ENCODE results near the gene GPR12.

GPR12 gene

GRCh38 chr13:26759907-26760831, at the start of gene GPR12:
GPR12 (minus strand) TSS chr13:26760786; CDS start chr13:26759827, 959 bp downstream.
- H3K9me3 ChIP-seq (ENCODE audit: low read depth, low read length): no peaks in the 10 kb centered on the region
- no peak within 1 kb of the TSS for H3K27ac ChIP-seq
- H3K4me3 ChIP-seq: no peak within 1 kb of the TSS
- H3K36me3 ChIP-seq (ENCODE audit: insufficient read depth, low read length): no peaks in the 10 kb centered on the region
- TF ChIP-seq FOXP2 (optimal IDR thresholded peaks at IDR 0.05; ENCODE audit: control extremely low read depth, extremely low read length, insufficient read depth): no peak
- TF ChIP-seq POLR2AphosphoS5 (IDR thresholded peaks at IDR 0.05; ENCODE audit: borderline replicate concordance, low read depth, low read length): no peak
- peak; percentile 85 for TF ChIP-seq EZH2 (IDR thresholded peaks at IDR 0.05)
- DNase-seq (ENCODE audit: low read depth, low spot score): no peak
- no peak within 1 kb of the TSS for H3K9ac ChIP-seq (ENCODE audit: insufficient read length)

GRCh38 chr13:26810095-26810494, 49.5 kb upstream of the GPR12 start:
- H3K27ac ChIP-seq: no peak overlapping the region
- no peaks in the 10 kb centered on the region for H3K36me3 ChIP-seq (ENCODE audit: insufficient read depth, low read length)
- H3K9ac ChIP-seq (ENCODE audit: insufficient read length): no peak overlapping the region
- H3K9me3 ChIP-seq (ENCODE audit: low read depth, low read length): no peaks in the 10 kb centered on the region
- no peak for TF ChIP-seq FOXP2 (optimal IDR thresholded peaks at IDR 0.05; ENCODE audit: control extremely low read depth, extremely low read length, insufficient read depth)
- no peak for TF ChIP-seq EZH2 (IDR thresholded peaks at IDR 0.05)
- TF ChIP-seq POLR2AphosphoS5 (IDR thresholded peaks at IDR 0.05; ENCODE audit: borderline replicate concordance, low read depth, low read length): no peak
- DNase-seq (ENCODE audit: low read depth, low spot score): no peak
- no peak overlapping the region for H3K4me3 ChIP-seq

GRCh38 chr13:26806891-26807290, 46.3 kb upstream of the GPR12 start:
- Histone ChIP-seq H3K9me3 (ENCODE audit: low read depth, low read length) (no peaks in the 10 kb centered on the region), H3K27ac (no peak overlapping the region), H3K9ac (ENCODE audit: insufficient read length) (no peak overlapping the region), H3K4me3 (no peak overlapping the region), H3K36me3 (ENCODE audit: insufficient read depth, low read length) (no peaks in the 10 kb centered on the region)
- TF ChIP-seq EZH2 (IDR thresholded peaks at IDR 0.05) (no peak), POLR2AphosphoS5 (IDR thresholded peaks at IDR 0.05; ENCODE audit: borderline replicate concordance, low read depth, low read length) (no peak), FOXP2 (optimal IDR thresholded peaks at IDR 0.05; ENCODE audit: control extremely low read depth, extremely low read length, insufficient read depth) (no peak)
- no peak for DNase-seq (ENCODE audit: low read depth, low spot score)

GRCh38 chr13:26787961-26788360, 27.4 kb upstream of the GPR12 start:
- H3K9me3 ChIP-seq (ENCODE audit: low read depth, low read length): no peaks in the 10 kb centered on the region
- H3K4me3 ChIP-seq: no peak overlapping the region
- no peak for DNase-seq (ENCODE audit: low read depth, low spot score)
- TF ChIP-seq FOXP2 (optimal IDR thresholded peaks at IDR 0.05; ENCODE audit: control extremely low read depth, extremely low read length, insufficient read depth) (no peak), POLR2AphosphoS5 (IDR thresholded peaks at IDR 0.05; ENCODE audit: borderline replicate concordance, low read depth, low read length) (no peak), EZH2 (IDR thresholded peaks at IDR 0.05) (no peak)
- no peak overlapping the region for H3K9ac ChIP-seq (ENCODE audit: insufficient read length)
- H3K36me3 ChIP-seq (ENCODE audit: insufficient read depth, low read length): no peaks in the 10 kb centered on the region
- H3K27ac ChIP-seq: no peak overlapping the region

GRCh38 chr13:26786651-26787295, 26.2 kb upstream of the GPR12 start:
- H3K36me3 ChIP-seq (ENCODE audit: insufficient read depth, low read length): no peaks in the 10 kb centered on the region
- H3K27ac ChIP-seq: no peak overlapping the region
- no peak overlapping the region for H3K9ac ChIP-seq (ENCODE audit: insufficient read length)
- no peak for DNase-seq (ENCODE audit: low read depth, low spot score)
- no peaks in the 10 kb centered on the region for H3K9me3 ChIP-seq (ENCODE audit: low read depth, low read length)
- H3K4me3 ChIP-seq: no peak overlapping the region
- TF ChIP-seq POLR2AphosphoS5 (IDR thresholded peaks at IDR 0.05; ENCODE audit: borderline replicate concordance, low read depth, low read length): no peak
- TF ChIP-seq FOXP2 (optimal IDR thresholded peaks at IDR 0.05; ENCODE audit: control extremely low read depth, extremely low read length, insufficient read depth): no peak
- no peak for TF ChIP-seq EZH2 (IDR thresholded peaks at IDR 0.05)

GRCh38 chr13:26785838-26786630, 25.4 kb upstream of the GPR12 start:
- Histone ChIP-seq H3K4me3 (no peak overlapping the region; the same call in 1 of the 2 replicates), H3K27ac (no peak overlapping the region), H3K36me3 (ENCODE audit: insufficient read depth, low read length) (no peaks in the 10 kb centered on the region), H3K9ac (ENCODE audit: insufficient read length) (no peak overlapping the region), H3K9me3 (ENCODE audit: low read depth, low read length) (no peaks in the 10 kb centered on the region)
- no peak for TF ChIP-seq FOXP2 (optimal IDR thresholded peaks at IDR 0.05; ENCODE audit: control extremely low read depth, extremely low read length, insufficient read depth)
- no peak for TF ChIP-seq POLR2AphosphoS5 (IDR thresholded peaks at IDR 0.05; ENCODE audit: borderline replicate concordance, low read depth, low read length)
- TF ChIP-seq EZH2 (IDR thresholded peaks at IDR 0.05): no peak
- no peak for DNase-seq (ENCODE audit: low read depth, low spot score)

- no peak overlapping the region for H3K4me3 ChIP-seq
- no peaks in the 10 kb centered on the region for H3K36me3 ChIP-seq (ENCODE audit: insufficient read depth, low read length)
- H3K27ac ChIP-seq: no peak overlapping the region
- TF ChIP-seq EZH2 (IDR thresholded peaks at IDR 0.05) (no peak), POLR2AphosphoS5 (IDR thresholded peaks at IDR 0.05; ENCODE audit: borderline replicate concordance, low read depth, low read length) (no peak), FOXP2 (optimal IDR thresholded peaks at IDR 0.05; ENCODE audit: control extremely low read depth, extremely low read length, insufficient read depth) (no peak)
- H3K9me3 ChIP-seq (ENCODE audit: low read depth, low read length): no peaks in the 10 kb centered on the region
- no peak overlapping the region for H3K9ac ChIP-seq (ENCODE audit: insufficient read length)
- no peak for DNase-seq (ENCODE audit: low read depth, low spot score)
Observed at GRCh38 chr13:26784704-26785639, 24.4 kb upstream of the GPR12 start.
